HG03558 (cell line): Measurements from ENCODE around the gene GTF2H2C_2.
"Not testable (repeated sequence)": the region's sequence is repeated elsewhere in the genome, so short reads cannot be mapped to it uniquely, and the experiment has no call there.

Source experiments
- ATAC-seq: cut with Tn5 transposase; IDR thresholded peaks from one replicate; pipeline ENCODE4 v1.9.1; 2021; ENCODE audit warnings: moderate number of reproducible peaks; ENCODE audit not compliant: unreplicated experiment; ENCODE audit errors: extremely low read depth

The GTF2H2C_2 gene

DNA sequence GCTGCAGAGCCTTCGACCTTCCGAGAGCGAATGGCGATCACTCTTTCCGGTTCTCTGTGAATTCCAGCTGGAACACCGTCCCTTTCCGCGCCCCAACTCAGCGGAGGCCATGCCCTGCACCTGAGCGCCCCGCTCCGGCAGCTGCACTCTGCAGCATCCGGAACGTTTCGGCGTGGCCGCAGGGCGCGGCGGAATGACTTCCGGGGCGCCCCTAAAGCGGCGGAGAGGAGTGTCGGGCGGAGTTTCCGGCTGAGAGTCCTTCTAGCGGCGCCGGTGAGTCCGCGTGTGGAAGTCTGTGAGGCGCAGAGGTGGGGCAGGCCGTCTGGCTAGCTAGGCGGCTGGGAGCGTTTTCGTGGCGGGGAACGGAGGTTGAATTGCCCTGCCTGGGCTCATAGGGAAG is at the start of gene GTF2H2C_2:
GTF2H2C_2 (plus strand) TSS at position 252 of the 400 bp plus-strand sequence.
- peak; percentile 93 for ATAC-seq

DNA sequence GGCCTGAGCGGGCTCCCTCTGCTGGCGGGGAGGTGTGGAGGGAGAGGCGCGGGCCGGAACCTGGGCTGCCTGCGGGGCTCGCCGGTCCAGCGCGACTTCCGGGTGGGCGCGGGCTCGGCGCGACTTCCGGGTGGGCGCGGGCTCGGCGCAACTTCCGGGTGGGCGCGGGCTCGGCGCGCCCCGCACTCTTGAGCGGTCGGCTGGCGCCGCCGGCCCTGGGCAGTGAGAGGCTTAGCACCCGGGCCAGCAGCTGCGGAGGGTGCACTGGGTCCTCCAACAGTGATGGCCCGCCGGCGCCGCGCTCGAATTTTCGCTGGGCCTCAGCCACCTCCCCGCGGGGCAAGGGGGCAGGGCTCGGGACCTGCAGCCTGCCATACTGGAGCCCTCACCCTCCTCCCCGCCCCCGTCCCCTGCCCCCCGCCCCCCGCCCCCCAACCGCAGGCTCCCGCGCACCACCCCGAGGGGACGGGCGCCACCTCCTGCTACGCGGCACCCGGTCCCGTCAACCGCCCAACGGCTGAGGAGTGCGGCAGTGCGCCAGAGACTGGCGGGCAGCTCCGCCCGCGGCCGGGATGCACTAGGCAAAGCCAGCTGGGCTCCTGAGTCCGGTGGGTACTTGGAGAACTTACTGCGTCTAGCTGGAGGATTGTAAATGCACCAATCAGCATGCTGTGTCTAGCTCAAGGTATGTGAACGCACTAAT is 14.0 kb upstream of the GTF2H2C_2 start:
- ATAC-seq, result not testable (repeated sequence)

DNA sequence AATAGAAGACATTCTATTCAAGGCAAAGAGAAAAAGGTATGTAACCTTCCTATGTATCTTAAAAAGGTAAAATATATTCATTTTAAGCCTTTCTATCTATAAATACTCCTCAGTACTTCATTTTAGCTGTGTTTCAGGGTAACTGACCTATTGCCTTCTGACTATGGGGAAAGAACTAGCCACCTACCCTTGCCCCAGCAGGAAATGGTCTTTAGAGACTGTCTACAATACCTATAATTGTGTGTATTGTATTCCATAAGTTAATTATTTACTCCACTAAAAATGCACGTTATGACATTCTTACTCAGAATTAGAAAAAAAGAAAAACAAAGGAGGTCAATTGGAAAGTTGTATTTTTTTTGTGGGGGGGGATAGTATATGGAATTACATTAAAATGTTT is 6.2 kb downstream of the GTF2H2C_2 start:
- ATAC-seq, result not testable (repeated sequence)

DNA sequence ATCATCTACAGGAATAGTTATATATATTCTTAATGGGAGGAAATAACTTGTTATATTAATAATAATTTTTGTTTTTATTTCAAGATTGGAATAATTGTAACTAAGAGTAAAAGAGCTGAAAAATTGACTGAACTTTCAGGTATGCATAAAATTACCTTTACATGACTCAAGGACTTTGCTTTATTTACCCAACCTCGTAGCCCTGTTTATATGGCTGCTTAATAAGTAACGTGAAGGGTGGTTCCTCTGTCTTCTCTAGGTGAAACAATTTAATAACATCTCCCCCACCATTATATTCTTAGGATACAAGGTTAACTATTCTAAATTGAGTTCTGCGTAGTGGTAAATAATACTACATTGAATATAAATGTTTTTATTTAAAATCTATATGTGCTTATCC is 8.0 kb downstream of the GTF2H2C_2 start:
- not testable (repeated sequence) for ATAC-seq

DNA sequence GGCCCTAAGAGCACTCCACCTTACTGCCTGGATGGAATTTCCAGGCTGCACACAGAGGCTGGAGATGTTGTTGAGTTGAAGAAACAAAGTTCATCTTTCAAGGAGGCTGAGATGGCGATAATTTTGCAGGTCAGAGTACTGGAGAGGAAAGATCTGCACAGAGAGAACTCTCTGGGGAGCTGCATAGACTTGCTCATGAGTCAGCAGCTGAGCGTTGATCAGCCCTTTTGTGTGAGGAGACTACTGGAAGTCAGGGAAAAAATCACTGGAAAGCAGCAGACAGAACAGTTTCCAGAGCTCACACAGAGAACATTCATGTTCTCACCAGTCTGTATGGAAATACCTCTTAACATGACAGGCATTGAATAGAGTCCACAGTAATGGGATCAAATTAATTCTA is 23.4 kb downstream of the GTF2H2C_2 start:
- not testable (repeated sequence) for ATAC-seq

DNA sequence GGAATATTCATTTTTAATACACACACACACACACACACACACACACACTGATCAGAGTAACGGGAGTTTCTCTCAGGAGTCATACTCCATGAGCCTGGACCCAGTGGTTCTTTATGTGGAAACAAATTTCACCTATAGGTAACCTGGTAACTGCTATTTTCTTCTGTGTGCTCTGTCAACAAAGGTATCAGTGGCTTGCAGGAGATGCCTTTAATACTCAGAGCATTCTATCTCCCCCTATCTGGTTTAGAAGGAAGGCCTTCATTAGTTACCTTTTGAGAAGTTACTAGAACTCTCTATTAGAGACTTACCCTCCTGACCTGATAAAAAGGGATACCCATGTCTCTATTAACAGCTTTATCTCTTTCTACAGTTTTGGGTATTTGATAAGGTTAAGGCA is 34.4 kb downstream of the GTF2H2C_2 start:
- ATAC-seq, result not testable (repeated sequence)

DNA sequence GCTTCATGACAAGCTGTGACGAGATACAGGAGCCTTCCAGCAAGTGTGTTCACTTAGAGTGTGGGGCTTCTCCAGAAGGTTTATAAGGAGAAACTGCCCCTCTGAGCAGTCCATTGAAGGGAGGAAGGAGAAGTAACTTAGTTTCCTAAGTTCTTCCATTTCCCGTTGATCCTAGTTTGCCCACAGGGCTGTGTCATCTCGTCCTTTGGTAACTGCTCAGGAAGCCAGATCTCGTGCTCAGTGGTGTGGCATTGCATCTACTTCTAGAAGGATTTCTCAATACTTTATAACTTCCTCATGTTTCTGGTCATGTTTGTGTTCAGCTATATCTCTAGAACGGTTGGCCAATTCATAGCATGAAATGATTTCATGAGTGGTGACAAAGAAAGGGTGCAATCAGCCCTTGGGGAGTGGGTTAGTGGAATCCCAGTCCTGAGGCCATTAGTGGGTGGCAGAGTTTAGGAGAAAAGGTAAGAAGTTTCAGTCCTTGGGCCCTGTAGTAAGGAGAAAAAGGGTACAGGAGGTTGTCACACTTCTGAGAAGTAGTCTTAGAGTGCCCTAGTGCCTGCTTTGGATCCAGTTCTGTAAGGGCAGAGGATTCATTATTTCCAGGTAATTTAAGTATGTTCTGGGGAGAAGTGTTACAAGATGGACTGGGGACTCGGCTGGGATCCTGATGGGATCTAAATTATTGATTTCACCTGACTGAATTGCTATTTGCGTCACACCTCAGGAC is 36.2 kb downstream of the GTF2H2C_2 start:
- not testable (repeated sequence) for ATAC-seq

DNA sequence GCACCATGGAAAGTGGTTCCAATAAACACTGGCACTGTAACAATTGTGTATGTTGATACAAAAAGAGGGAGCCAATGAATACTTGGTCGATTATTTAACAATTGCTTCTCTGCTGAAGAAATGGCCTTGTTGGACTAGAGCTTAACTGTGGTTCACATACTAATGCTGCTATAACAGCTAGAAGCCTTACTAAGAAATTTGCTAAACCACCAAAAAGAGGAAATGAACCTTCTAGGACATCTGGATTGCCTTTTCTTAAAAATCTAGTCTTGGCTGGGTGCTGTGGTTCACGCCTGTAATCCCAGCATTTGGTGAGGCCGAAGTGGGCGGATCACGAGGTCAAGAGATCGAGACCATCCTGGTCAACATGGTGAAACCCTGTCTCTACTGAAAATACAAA is 41.9 kb downstream of the GTF2H2C_2 start:
- not testable (repeated sequence) for ATAC-seq

DNA sequence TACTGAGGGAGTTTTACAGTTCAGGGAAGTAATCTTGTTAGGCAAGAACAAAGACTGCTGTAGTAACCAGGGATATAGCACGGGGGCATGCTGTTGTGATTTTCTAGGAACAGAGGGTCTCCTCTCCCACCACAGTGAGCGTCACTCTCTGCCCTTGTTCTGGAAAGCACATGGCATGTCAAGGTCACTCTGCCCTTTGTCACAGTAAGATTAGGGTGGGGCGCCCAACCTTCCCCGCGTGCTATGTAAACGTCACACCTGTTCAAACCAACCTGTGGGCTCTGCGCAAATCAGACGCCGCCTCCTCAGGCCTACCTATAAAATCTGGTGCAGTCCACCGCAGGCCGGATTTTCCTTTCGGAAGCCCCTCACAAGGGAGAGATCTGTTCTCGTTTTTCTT is 44.0 kb downstream of the GTF2H2C_2 start:
- ATAC-seq, result not testable (repeated sequence)

DNA sequence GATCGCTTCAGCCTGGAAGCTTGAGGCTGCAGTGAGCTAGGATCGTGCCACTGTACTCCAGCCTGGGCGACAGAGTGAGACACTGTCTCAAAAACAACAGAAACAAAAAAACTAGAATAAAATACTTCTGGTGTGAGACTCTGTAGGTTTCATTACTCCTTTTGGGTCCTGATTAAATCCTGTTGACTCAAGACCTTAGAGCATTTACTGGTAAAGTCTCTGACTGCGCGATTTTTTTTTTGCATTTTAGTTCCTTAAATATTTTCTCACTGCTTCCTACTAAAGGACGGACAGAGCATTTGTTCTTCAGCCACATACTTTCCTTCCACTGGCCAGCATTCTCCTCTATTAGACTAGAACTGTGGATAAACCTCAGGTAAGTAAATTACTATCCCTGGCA is 46.8 kb downstream of the GTF2H2C_2 start:
- not testable (repeated sequence) for ATAC-seq

DNA sequence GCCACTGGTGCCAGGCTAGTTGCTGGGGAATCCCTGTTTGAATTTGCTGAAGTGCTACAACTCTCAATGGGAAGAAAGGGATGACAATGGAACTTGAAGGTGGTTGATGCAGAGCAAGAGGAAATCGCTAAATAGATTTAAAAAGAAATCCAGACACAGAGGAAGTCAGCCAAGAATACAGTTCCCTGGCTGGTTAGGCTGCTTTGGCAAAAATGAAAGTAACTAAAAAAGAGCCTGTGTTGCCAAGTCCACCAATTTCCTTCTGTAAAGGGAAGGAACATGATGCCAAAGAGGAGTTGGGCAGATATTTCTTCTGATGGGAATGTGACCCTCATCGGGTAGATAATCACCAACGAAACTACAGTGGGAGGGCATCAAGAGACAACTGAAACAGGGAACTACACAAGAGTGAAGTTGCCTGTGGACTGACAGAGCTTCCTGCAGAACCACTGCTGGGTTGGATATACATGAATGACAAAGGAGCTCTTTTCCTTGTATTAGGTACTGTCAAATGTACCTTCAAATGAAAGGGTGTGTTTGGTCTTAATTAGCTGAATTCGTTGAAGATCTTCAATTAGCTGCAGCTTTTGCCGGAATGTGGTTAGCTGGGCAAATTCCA is 49.0 kb downstream of the GTF2H2C_2 start:
- not testable (repeated sequence) for ATAC-seq

DNA sequence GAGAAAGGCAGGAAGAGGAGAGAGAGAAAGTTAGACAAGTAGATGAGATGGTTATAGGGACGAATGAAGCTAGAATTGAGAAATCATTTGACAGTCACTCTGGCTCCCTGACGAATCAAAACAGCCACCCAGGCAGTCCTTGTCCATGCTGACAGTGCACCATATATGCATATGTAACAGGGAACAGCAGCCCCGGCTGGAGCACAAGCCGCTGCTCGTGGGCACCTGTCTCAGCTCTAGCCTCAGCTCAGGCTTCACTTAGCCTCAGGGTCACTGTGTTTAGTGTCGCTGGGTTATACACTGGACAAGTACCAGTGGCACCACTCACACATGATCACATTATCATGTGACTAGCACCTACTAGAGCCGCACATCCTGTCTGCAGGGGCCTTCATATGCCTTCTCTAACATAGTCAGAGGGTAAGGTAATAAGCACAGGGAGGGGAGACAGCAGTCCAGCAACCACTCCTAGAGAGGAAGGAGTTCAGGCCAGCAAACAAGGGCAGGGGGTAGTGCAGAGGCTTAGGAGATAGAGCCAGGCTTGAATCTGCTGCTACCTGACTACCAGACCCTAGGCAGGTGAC is 54.9 kb downstream of the GTF2H2C_2 start:
- ATAC-seq, result not testable (repeated sequence)
